IMR-90 (cell line): Measurements from ENCODE around the gene FANCG. TPM values are rescaled to one million over a fixed set of nuclear protein-coding genes. Genes with fewer than 3 reads are reported as not detected.

Experiments used
- ATAC-seq: fragments of 200-7000 bp; cut with Tn5 transposase; 2 replicates; pipeline ENCODE4 v1.9.1; 2020; ENCODE audit warnings: low read depth, mild to moderate bottlenecking, moderate library complexity
- BruUV-seq: library from RNA; stranded (reverse); fragments of 400-500 nt; replicated peaks from 2 replicates; lab custom pipeline; 2021; lab: Mats Ljungman, UMichigan
- CTCF ChIA-PET: fragments of 300-600 bp; formaldehyde crosslinking; extraction: SDS; loops from one replicate; lab custom pipeline; 2021; ENCODE audit warnings: antibody characterized with exemption; lab: Yijun Ruan, JAX
- POLR2A ChIA-PET: fragments of 300-600 bp; sonication (Branson Sonifier 250); formaldehyde crosslinking; loops from one replicate; lab custom pipeline; 2022; ENCODE audit warnings: antibody characterized with exemption; ENCODE audit not compliant: unreplicated experiment; lab: Charles Lee
- DNase-seq: peaks from one replicate; pipeline ENCODE4 v3.0.0; 2013
- H2AFZ ChIP-seq: replicated peaks from 2 replicates; pipeline ENCODE3; 2013; ENCODE audit warnings: low read length, mild to moderate bottlenecking; ENCODE audit not compliant: poor library complexity
- H2AK5ac ChIP-seq: 2 replicates; pipeline ENCODE4 v1.6.1; 2013; ENCODE audit warnings: low read depth, low read length, inconsistent platforms
- H2AK9ac ChIP-seq: replicated peaks from 2 replicates; pipeline ENCODE3; 2013; ENCODE audit warnings: mild to moderate bottlenecking, low read depth, low read length, moderate library complexity; ENCODE audit not compliant: poor library complexity
- H2BK120ac ChIP-seq: 2 replicates; pipeline ENCODE4 v1.6.1; 2013; ENCODE audit warnings: low read depth, low read length, inconsistent platforms
- H2BK15ac ChIP-seq: 3 replicates; pipeline ENCODE4 v1.6.1; 2013; ENCODE audit warnings: low read depth, low read length, inconsistent platforms
- H2BK20ac ChIP-seq: 2 replicates; pipeline ENCODE4 v1.6.1; 2013; ENCODE audit warnings: low read depth, mild to moderate bottlenecking, inconsistent platforms, low read length, moderate library complexity
- H2BK5ac ChIP-seq: 2 replicates; pipeline ENCODE4 v1.6.1; 2013; ENCODE audit warnings: mild to moderate bottlenecking, low read depth, low read length, inconsistent platforms; ENCODE audit not compliant: poor library complexity, severe bottlenecking
- H3K14ac ChIP-seq: replicated peaks from 2 replicates; pipeline ENCODE4 v1.6.1; 2013; ENCODE audit warnings: low read depth, low read length, inconsistent platforms
- H3K18ac ChIP-seq: 2 replicates; pipeline ENCODE4 v1.6.1; 2013; ENCODE audit warnings: low read depth, low read length, control low read depth
- H3K23ac ChIP-seq: 2 replicates; pipeline ENCODE4 v1.6.1; 2013; ENCODE audit warnings: low read depth, low read length, inconsistent platforms
- H3K27ac ChIP-seq: 2 replicates; pipeline ENCODE4 v1.5.1; 2013; ENCODE audit warnings: mild to moderate bottlenecking, control low read depth, low read length; ENCODE audit not compliant: insufficient read depth
- H3K27me3 ChIP-seq: 2 replicates; pipeline ENCODE4 v1.6.1; 2013; ENCODE audit warnings: low read length; ENCODE audit not compliant: control insufficient read depth, insufficient read depth
- H3K36me3 ChIP-seq: 2 replicates; pipeline ENCODE4 v1.6.1; 2013; ENCODE audit warnings: low read length, mixed read lengths; ENCODE audit not compliant: control insufficient read depth, insufficient read depth
- H3K4ac ChIP-seq: 2 replicates; pipeline ENCODE4 v1.6.1; 2013; ENCODE audit warnings: low read depth, low read length, inconsistent platforms
- H3K4me1 ChIP-seq: 2 replicates; pipeline ENCODE4 v1.6.1; 2013; ENCODE audit warnings: low read length, mixed read lengths; ENCODE audit not compliant: control insufficient read depth, insufficient read depth
- H3K4me2 ChIP-seq: 2 replicates; pipeline ENCODE4 v1.6.1; 2013; ENCODE audit warnings: low read depth, mild to moderate bottlenecking, control low read depth, low read length, moderate library complexity
- H3K4me3 ChIP-seq: 2 replicates; pipeline ENCODE4 v1.5.1; 2013; ENCODE audit warnings: low read depth, mild to moderate bottlenecking, control low read depth, low read length, moderate library complexity; ENCODE audit not compliant: insufficient read depth
- H3K56ac ChIP-seq: 2 replicates; pipeline ENCODE4 v1.6.1; 2013; ENCODE audit warnings: low read length, inconsistent platforms; ENCODE audit not compliant: insufficient read depth; ENCODE audit errors: extremely low read depth
- H3K79me1 ChIP-seq, 2 experiments: 2 replicates each; pipeline ENCODE4 v1.6.1; 2013; ENCODE audit warnings: low read length in 2 of 2, inconsistent platforms in 1 of 2, low read depth in 1 of 2
- H3K9ac ChIP-seq: 2 replicates; pipeline ENCODE4 v1.6.1; 2013; ENCODE audit warnings: low read depth, low read length, control low read depth
- H3K9me1 ChIP-seq: 2 replicates; pipeline ENCODE4 v1.6.1; 2013; ENCODE audit warnings: low read length, inconsistent platforms; ENCODE audit not compliant: insufficient read depth
- H3K9me3 ChIP-seq: 2 replicates; pipeline ENCODE4 v1.6.1; 2013; ENCODE audit warnings: low read length; ENCODE audit not compliant: control insufficient read depth, insufficient read depth
- H4K20me1 ChIP-seq: 2 replicates; pipeline ENCODE4 v1.6.1; 2013; ENCODE audit warnings: low read length, inconsistent platforms; ENCODE audit not compliant: insufficient read depth
- H4K5ac ChIP-seq: 2 replicates; pipeline ENCODE4 v1.6.1; 2013; ENCODE audit warnings: mild to moderate bottlenecking, low read depth, low read length, control low read depth
- H4K8ac ChIP-seq, 2 experiments: 2 replicates each; pipeline ENCODE4 v1.6.1; 2013; ENCODE audit warnings: low read depth in 2 of 2, low read length in 2 of 2, control low read depth in 1 of 2, inconsistent platforms in 1 of 2
- H4K91ac ChIP-seq: 2 replicates; pipeline ENCODE4 v1.6.1; 2013; ENCODE audit warnings: low read depth, low read length, inconsistent platforms; ENCODE audit not compliant: insufficient read depth
- CHD1 ChIP-seq: IDR thresholded peaks from 2 replicates; pipeline ENCODE4 v1.6.1; 2012; ENCODE audit warnings: low read depth, low read length, improper control_type of control experiment
- CTCF ChIP-seq: conservative IDR thresholded peaks from 2 replicates; pipeline ENCODE4 v1.5.1; 2012; ENCODE audit warnings: mild to moderate bottlenecking, low read depth, low read length, improper control_type of control experiment
- ELK1 ChIP-seq: fragments of 150-350 bp; IDR thresholded peaks from 2 replicates; pipeline ENCODE4 v1.6.1; 2016; ENCODE audit warnings: low read depth, mild to moderate bottlenecking, low read length, moderate library complexity, borderline replicate concordance
- FOS ChIP-seq: fragments of 150-350 bp; IDR thresholded peaks from 2 replicates; pipeline ENCODE4 v1.6.1; 2016; ENCODE audit warnings: low read depth, low read length
- MAFK ChIP-seq: IDR thresholded peaks from 2 replicates; pipeline ENCODE4 v1.6.1; 2012; ENCODE audit warnings: low read depth, low read length, improper control_type of control experiment
- MXI1 ChIP-seq: IDR thresholded peaks from 2 replicates; pipeline ENCODE4 v1.6.1; 2012; ENCODE audit warnings: low read depth, mild to moderate bottlenecking, low read length, moderate library complexity, borderline replicate concordance
- NFE2L2 ChIP-seq: fragments of 150-350 bp; IDR thresholded peaks from 2 replicates; pipeline ENCODE4 v1.6.1; 2016; ENCODE audit warnings: low read depth, mild to moderate bottlenecking, low read length
- RAD21 ChIP-seq: IDR thresholded peaks from 2 replicates; pipeline ENCODE4 v1.6.1; 2012; ENCODE audit warnings: low read length, improper control_type of control experiment
- RFX5 ChIP-seq: IDR thresholded peaks from 2 replicates; pipeline ENCODE4 v1.8.0; 2012; ENCODE audit warnings: low read depth, mild to moderate bottlenecking, low read length, moderate library complexity
- SMC3 ChIP-seq: fragments of 150-350 bp; IDR thresholded peaks from 2 replicates; pipeline ENCODE4 v1.6.1; 2016; ENCODE audit warnings: low read depth, mild to moderate bottlenecking, antibody characterized with exemption, low read length, moderate library complexity
- WGBS, 2 experiments: methylation state at CpG; one replicate each; pipeline versions ENCODE4 v1.1.5 to v1.1.7; 2013; ENCODE audit warnings: missing lambda C conversion rate in 2 of 2; ENCODE audit not compliant: insufficient read length in 1 of 2; ENCODE audit errors: extremely low coverage in 2 of 2; 5-methylcytosine and 5-hydroxymethylcytosine counted together
- dilution Hi-C: fragments of 300-500 bp; cut with HindIII; formaldehyde crosslinking; loops from one replicate; pipeline ENCODE4 v1.14.3; 2018; ENCODE audit warnings: low sequenced_read_pairs; ENCODE audit not compliant: unreplicated experiment
- in situ Hi-C: fragments of 300-500 bp; cut with MboI; formaldehyde crosslinking; loops from 3 replicates; pipeline ENCODE4 v1.14.3; 2019; ENCODE audit warnings: low sequenced_read_pairs, inconsistent platforms, mixed read lengths
- intact Hi-C: fragments of 100-400 bp; cut with micrococcal nuclease; formaldehyde crosslinking; loops from 2 replicates; pipeline ENCODE4 v1.10.0; 2022
- polyA plus RNA-seq, 3 experiments: library from polyadenylated mRNA; depleted of rRNA; stranded (reverse); fragments of >200 nt; gene quantifications; 2 replicates each; pipeline ENCODE4 v1.2.3, GENCODE V29; 2012; ENCODE audit warnings: low replicate concordance in 1 of 3
- total RNA-seq: library from RNA; depleted of rRNA; stranded (reverse); fragments of >200 nt; gene quantifications from 2 replicates; pipeline ENCODE4 v1.2.3, GENCODE V29; 2012
- TF ChIP-seq, protein P1 (sequence below): fragments of 150-350 bp; IDR thresholded peaks from 2 replicates; pipeline ENCODE4 v1.6.1; 2017; ENCODE audit warnings: mild to moderate bottlenecking, antibody characterized with exemption, low read length, low read depth

The FANCG gene
- total and polyA plus RNA-seq, 2 of the 4 experiments (the other 2 are of a cell fraction) = 16.1 to 19.3 TPM

GRCh38 chr9:35103660-35104191 is 24.0 kb upstream of the FANCG start:
- WGBS, 2 experiments = 0% methylated on average over 3 of the region's 5 CpGs; no CpG with 5 or more reads in 1 of the 2 experiments
- BruUV-seq = no TSS peak
- no peak overlapping the region for H3K18ac ChIP-seq

More at GRCh38 chr9:35103660-35104191, 24.0 kb upstream of the FANCG start:
- Histone ChIP-seq H3K4me2 (peak overlapping the region; percentile 71), H2BK15ac (no peak overlapping the region), H2AK5ac (no peak overlapping the region; the same call in 1 of the 2 replicates), H3K79me1 (peaks cover 16 to 35% of the 10 kb centered on the region in 2 experiments), H2BK20ac (no peak overlapping the region), H2BK120ac (no peak overlapping the region), H3K56ac (no peak overlapping the region), H3K36me3 (peaks cover 54% of the 10 kb centered on the region), H3K27ac (no peak overlapping the region), H2AFZ (peak overlapping the region; percentile 87), H3K9ac (peak overlapping the region; percentile 48; the same call in 1 of the 2 replicates), H3K4me1 (peaks cover 8% of the 10 kb centered on the region; the same call in 1 of the 2 replicates), H4K5ac (no peak overlapping the region), H3K4me3 (no peak overlapping the region), H3K14ac (no peak overlapping the region), H3K27me3 (no peaks in the 10 kb centered on the region), H3K9me3 (no peaks in the 10 kb centered on the region), H3K23ac (no peak overlapping the region), H3K4ac (no peak overlapping the region), H4K91ac (no peak overlapping the region), H2AK9ac (peak overlapping the region; percentile 34), H2BK5ac (no peak overlapping the region), H3K9me1 (peaks cover 12% of the 10 kb centered on the region), H4K8ac (peak overlapping the region; percentile 11 to 62; a peak in 2 of 4 replicates), H4K20me1 (no peaks in the 10 kb centered on the region)
- ATAC-seq (no peak), DNase-seq (no peak)
- ChIA-PET CTCF (interaction anchor here (1.1 kb wide), 1 partner anchor 10 kb away, joined by 3 read pairs; no protein-coding TSS in a partner anchor), POLR2A (interaction anchor here (1.1 kb wide), 2 partner anchors 24 to 217 kb away, joined by 3 to 4 read pairs; partner anchors contain the start of gene FANCG)
- intact Hi-C loops = no loop called here
- in situ Hi-C loops = no loop called here
- TF ChIP-seq NFE2L2 (no peak), MAFK (no peak), FOS (no peak), SMC3 (no peak), RAD21 (no peak), RFX5 (no peak), MXI1 (no peak), CTCF (no peak), CHD1 (no peak), ELK1 (no peak)
- TF ChIP-seq, protein P1, sequence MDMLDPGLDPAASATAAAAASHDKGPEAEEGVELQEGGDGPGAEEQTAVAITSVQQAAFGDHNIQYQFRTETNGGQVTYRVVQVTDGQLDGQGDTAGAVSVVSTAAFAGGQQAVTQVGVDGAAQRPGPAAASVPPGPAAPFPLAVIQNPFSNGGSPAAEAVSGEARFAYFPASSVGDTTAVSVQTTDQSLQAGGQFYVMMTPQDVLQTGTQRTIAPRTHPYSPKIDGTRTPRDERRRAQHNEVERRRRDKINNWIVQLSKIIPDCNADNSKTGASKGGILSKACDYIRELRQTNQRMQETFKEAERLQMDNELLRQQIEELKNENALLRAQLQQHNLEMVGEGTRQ = no peak
- dilution Hi-C loops = no loop called here
